K562 (cell line): ENCODE results near the gene RFC2. TPM values are rescaled to one million over a fixed set of nuclear protein-coding genes. Genes with fewer than 3 reads are reported as not detected.

ENCODE experiments used
- CBFB ChIP-seq: sonication (generic); formaldehyde crosslinking; IDR thresholded peaks from 2 replicates; pipeline ENCODE4 v1.4.0; 2020; ENCODE audit warnings: mild to moderate bottlenecking, missing genetic modification reagents
- CXXC5 ChIP-seq: fragments of 250-450 bp; sonication (Bioruptor Pico); IDR thresholded peaks from 2 replicates; pipeline ENCODE4 v1.8.0; 2022; ENCODE audit warnings: inconsistent platforms, mild to moderate bottlenecking, moderate library complexity
- ILK ChIP-seq: fragments of 450-650 bp; IDR thresholded peaks from 2 replicates; pipeline ENCODE4 v1.6.1; 2016; ENCODE audit warnings: missing genetic modification characterization, low read depth, mild to moderate bottlenecking, missing compliant biosample characterization, moderate library complexity, borderline replicate concordance
- KLF10 ChIP-seq: fragments of 250-450 bp; sonication (Bioruptor Pico); IDR thresholded peaks from 2 replicates; pipeline ENCODE4 v1.6.1; 2021; ENCODE audit warnings: matching md5 sums
- MCM5 ChIP-seq: fragments of 450-650 bp; IDR thresholded peaks from 2 replicates; pipeline ENCODE4 v1.6.1; 2016; ENCODE audit warnings: low read depth
- MTF1 ChIP-seq: fragments of 250-450 bp; sonication (Bioruptor Pico); IDR thresholded peaks from 2 replicates; pipeline ENCODE4 v1.9.0; 2021; ENCODE audit warnings: moderate library complexity, mild to moderate bottlenecking, inconsistent platforms, borderline replicate concordance
- NCOR1 ChIP-seq: fragments of 450-650 bp; IDR thresholded peaks from 2 replicates; pipeline ENCODE4 v1.6.1; 2016; ENCODE audit warnings: mild to moderate bottlenecking, moderate library complexity
- PRMT5 ChIP-seq: sonication (generic); formaldehyde crosslinking; IDR thresholded peaks from 2 replicates; pipeline ENCODE4 v1.5.0; 2020; ENCODE audit warnings: missing genetic modification reagents
- RNF2 ChIP-seq: sonication (generic); IDR thresholded peaks from 2 replicates; pipeline ENCODE4 v1.6.1; 2016
- TSC22D4 ChIP-seq: fragments of 450-650 bp; IDR thresholded peaks from 2 replicates; pipeline ENCODE4 v1.6.1; 2016; ENCODE audit warnings: missing genetic modification characterization, missing biosample characterization, control low read depth
- ZBTB1 ChIP-seq: sonication (generic); formaldehyde crosslinking; IDR thresholded peaks from 2 replicates; pipeline ENCODE4 v1.8.1; 2023; ENCODE audit warnings: missing genetic modification reagents, low read depth, mild to moderate bottlenecking, borderline replicate concordance
- ZNF589 ChIP-seq: fragments of 200-800 bp; sonication (Bioruptor generic); IDR thresholded peaks from 2 replicates; pipeline ENCODE4 v1.6.1; 2016; ENCODE audit warnings: low read depth, missing genetic modification characterization, missing compliant biosample characterization
- ZNF79 ChIP-seq: fragments of 250-450 bp; sonication (Bioruptor Pico); IDR thresholded peaks from 2 replicates; pipeline ENCODE4 v1.4.0; 2020; ENCODE audit warnings: low read depth, mild to moderate bottlenecking, moderate library complexity
- polyA plus RNA-seq, 8 experiments: library from polyadenylated mRNA; depleted of rRNA in 4 of 8; stranded (reverse) in 5 of 8; unstranded in 3 of 8; fragments of >200 nt; fragmentation: Nextera tagmentation in 2 of 8; fragmentation: Illumina TruSeq in 1 of 8; extraction: Ambion mirVana in 2 of 8; extraction: Trizol in 1 of 8; gene quantifications; 2 replicates each; pipeline versions ENCODE4 v1.2.1 to v1.2.3, GENCODE V29; 2011 to 2014; ENCODE audit warnings: inconsistent platforms in 1 of 8, missing spikeins in 1 of 8
- total RNA-seq, 7 experiments: library from RNA; depleted of rRNA in 6 of 7; stranded (reverse); fragments of >200 nt in 6 of 7; fragmentation: Illumina TruSeq in 2 of 7; extraction: Trizol in 2 of 7; gene quantifications; 2 replicates each; pipeline versions ENCODE4 v1.2.1 to v1.2.3, GENCODE V29; 2011 to 2021; ENCODE audit warnings: low replicate concordance in 1 of 7
- TF ChIP-seq, protein P1 (sequence below), 3 experiments: IDR thresholded peaks in 2 of 3; conservative IDR thresholded peaks in 1 of 3; 2 replicates each; pipeline ENCODE4 v1.5.1; 2011 to 2012; ENCODE audit warnings: low read length in 3 of 3, mild to moderate bottlenecking in 3 of 3, control low read depth in 2 of 3, improper control_type of control experiment in 1 of 3, inconsistent platforms in 1 of 3, low read depth in 1 of 3, mixed read lengths in 1 of 3, moderate library complexity in 1 of 3; ENCODE audit not compliant: insufficient read depth in 2 of 3
- TF ChIP-seq, protein P2 (sequence below), 2 experiments: fragments of 150-350 bp in 1 of 2; IDR thresholded peaks; 2 replicates each; pipeline ENCODE4 v1.6.1; 2012 to 2016; ENCODE audit warnings: low read depth in 2 of 2, low read length in 2 of 2, mild to moderate bottlenecking in 1 of 2, moderate library complexity in 1 of 2
- TF ChIP-seq, protein P3 (sequence below), 2 experiments: fragments of 450-650 bp in 1 of 2; IDR thresholded peaks; 2 replicates each; pipeline ENCODE4 v1.6.1; 2011 to 2017; ENCODE audit warnings: low read depth in 2 of 2, antibody characterized with exemption in 1 of 2, borderline replicate concordance in 1 of 2, low read length in 1 of 2, mild to moderate bottlenecking in 1 of 2, mixed read lengths in 1 of 2; ENCODE audit not compliant: control insufficient read depth in 1 of 2
- TF ChIP-seq, protein P4 (sequence below): fragments of 250-450 bp; sonication (Bioruptor Pico); IDR thresholded peaks from 2 replicates; pipeline ENCODE4 v1.9.0; 2021; ENCODE audit warnings: mild to moderate bottlenecking

Gene RFC2
- total and polyA plus RNA-seq, 9 of the 15 experiments (the other 6 are each of a cell fraction or from before 2014, with no cell fraction given), result 32.5 to 161 (median 102) TPM

DNA sequence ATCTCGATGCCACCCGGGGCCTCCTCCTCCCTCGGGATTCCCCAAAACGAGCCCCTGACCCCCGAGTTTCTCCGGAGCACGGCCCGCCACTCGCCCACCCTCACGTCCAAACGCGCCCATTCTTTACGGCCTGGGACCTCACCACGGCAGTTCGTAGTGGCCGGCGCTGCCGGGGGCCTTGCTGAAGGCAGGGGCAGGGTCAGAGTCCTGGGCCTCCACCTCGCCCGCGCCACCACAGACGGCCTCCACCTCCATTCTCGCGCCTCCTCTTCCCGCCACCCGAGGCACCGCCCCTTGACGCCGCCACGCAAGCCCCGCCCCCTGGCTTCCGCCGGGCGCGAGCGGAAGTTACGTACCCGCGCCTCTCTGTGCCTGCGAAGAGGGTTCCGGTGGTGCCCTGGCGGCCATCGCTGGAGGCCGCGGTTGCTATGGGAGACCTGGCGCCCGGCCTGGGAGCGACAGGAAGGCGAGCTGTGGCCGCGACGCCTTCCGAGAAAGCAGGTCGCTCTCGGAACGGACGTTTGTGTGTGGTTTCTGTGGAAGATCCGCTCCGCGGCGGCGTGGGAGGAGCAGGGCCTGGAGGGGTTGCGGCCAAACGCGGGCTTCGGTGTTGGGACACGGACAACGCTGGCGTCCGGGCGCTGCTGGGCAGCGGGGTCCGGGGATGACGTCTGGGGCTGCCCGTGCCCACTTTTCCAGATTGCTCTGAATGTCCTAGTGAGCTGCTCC lies at the start of gene RFC2 (continued):
- TF ChIP-seq, protein P1, sequence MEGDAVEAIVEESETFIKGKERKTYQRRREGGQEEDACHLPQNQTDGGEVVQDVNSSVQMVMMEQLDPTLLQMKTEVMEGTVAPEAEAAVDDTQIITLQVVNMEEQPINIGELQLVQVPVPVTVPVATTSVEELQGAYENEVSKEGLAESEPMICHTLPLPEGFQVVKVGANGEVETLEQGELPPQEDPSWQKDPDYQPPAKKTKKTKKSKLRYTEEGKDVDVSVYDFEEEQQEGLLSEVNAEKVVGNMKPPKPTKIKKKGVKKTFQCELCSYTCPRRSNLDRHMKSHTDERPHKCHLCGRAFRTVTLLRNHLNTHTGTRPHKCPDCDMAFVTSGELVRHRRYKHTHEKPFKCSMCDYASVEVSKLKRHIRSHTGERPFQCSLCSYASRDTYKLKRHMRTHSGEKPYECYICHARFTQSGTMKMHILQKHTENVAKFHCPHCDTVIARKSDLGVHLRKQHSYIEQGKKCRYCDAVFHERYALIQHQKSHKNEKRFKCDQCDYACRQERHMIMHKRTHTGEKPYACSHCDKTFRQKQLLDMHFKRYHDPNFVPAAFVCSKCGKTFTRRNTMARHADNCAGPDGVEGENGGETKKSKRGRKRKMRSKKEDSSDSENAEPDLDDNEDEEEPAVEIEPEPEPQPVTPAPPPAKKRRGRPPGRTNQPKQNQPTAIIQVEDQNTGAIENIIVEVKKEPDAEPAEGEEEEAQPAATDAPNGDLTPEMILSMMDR (IDR thresholded peaks at IDR 0.05 in 2 of 3, conservative IDR thresholded peaks at IDR 0.05 in 1 of 3; ENCODE audit: insufficient read depth in 2 of 3, low read depth in 1 of 3, low read length in 3 of 3), result peak in 2 of 3 experiments; percentile 30 to 37; a peak in 2 of 6 replicates
- TF ChIP-seq MTF1 (CRISPR knock-in tag) (no peak), PRMT5 (CRISPR knock-in tag) (no peak), TSC22D4 (tag) (no peak), NCOR1 (no peak), ZNF589 (CRISPR knock-in tag) (no peak), CXXC5 (peak; percentile 95), KLF10 (CRISPR knock-in tag) (no peak), ILK (tag) (no peak), MCM5 (no peak), ZNF79 (CRISPR knock-in tag) (no peak), RNF2 (peak; percentile 69), CBFB (peak; percentile 95), ZBTB1 (CRISPR knock-in tag) (peak; percentile 89)
- TF ChIP-seq, protein P2, sequence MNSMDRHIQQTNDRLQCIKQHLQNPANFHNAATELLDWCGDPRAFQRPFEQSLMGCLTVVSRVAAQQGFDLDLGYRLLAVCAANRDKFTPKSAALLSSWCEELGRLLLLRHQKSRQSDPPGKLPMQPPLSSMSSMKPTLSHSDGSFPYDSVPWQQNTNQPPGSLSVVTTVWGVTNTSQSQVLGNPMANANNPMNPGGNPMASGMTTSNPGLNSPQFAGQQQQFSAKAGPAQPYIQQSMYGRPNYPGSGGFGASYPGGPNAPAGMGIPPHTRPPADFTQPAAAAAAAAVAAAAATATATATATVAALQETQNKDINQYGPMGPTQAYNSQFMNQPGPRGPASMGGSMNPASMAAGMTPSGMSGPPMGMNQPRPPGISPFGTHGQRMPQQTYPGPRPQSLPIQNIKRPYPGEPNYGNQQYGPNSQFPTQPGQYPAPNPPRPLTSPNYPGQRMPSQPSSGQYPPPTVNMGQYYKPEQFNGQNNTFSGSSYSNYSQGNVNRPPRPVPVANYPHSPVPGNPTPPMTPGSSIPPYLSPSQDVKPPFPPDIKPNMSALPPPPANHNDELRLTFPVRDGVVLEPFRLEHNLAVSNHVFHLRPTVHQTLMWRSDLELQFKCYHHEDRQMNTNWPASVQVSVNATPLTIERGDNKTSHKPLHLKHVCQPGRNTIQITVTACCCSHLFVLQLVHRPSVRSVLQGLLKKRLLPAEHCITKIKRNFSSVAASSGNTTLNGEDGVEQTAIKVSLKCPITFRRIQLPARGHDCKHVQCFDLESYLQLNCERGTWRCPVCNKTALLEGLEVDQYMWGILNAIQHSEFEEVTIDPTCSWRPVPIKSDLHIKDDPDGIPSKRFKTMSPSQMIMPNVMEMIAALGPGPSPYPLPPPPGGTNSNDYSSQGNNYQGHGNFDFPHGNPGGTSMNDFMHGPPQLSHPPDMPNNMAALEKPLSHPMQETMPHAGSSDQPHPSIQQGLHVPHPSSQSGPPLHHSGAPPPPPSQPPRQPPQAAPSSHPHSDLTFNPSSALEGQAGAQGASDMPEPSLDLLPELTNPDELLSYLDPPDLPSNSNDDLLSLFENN (IDR thresholded peaks at IDR 0.05; ENCODE audit: low read depth in 2 of 2, low read length in 2 of 2), result no peak
- TF ChIP-seq, protein P3, sequence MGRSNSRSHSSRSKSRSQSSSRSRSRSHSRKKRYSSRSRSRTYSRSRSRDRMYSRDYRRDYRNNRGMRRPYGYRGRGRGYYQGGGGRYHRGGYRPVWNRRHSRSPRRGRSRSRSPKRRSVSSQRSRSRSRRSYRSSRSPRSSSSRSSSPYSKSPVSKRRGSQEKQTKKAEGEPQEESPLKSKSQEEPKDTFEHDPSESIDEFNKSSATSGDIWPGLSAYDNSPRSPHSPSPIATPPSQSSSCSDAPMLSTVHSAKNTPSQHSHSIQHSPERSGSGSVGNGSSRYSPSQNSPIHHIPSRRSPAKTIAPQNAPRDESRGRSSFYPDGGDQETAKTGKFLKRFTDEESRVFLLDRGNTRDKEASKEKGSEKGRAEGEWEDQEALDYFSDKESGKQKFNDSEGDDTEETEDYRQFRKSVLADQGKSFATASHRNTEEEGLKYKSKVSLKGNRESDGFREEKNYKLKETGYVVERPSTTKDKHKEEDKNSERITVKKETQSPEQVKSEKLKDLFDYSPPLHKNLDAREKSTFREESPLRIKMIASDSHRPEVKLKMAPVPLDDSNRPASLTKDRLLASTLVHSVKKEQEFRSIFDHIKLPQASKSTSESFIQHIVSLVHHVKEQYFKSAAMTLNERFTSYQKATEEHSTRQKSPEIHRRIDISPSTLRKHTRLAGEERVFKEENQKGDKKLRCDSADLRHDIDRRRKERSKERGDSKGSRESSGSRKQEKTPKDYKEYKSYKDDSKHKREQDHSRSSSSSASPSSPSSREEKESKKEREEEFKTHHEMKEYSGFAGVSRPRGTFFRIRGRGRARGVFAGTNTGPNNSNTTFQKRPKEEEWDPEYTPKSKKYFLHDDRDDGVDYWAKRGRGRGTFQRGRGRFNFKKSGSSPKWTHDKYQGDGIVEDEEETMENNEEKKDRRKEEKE (IDR thresholded peaks at IDR 0.05; ENCODE audit: borderline replicate concordance in 1 of 2, control insufficient read depth in 1 of 2, low read depth in 2 of 2, low read length in 1 of 2), result no peak
- TF ChIP-seq, protein P4, sequence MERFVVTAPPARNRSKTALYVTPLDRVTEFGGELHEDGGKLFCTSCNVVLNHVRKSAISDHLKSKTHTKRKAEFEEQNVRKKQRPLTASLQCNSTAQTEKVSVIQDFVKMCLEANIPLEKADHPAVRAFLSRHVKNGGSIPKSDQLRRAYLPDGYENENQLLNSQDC, result no peak
